Fibroblast of lung (primary cell): ENCODE results near the gene POLR2E. TPM values are rescaled to one million over a fixed set of nuclear protein-coding genes. Genes with fewer than 3 reads are reported as not detected.
A peak's percentile ranks its signal among the peaks of the same experiment; 100 is the strongest.

Source experiments
- DNase-seq, 2 donors: peaks; one replicate each; pipeline versions ENCODE4 v3.0.0 to v3.0.0-alpha.2; 2010; ENCODE audit warnings: low read depth in 2 of 2
- H2AFZ ChIP-seq: 2 replicates; pipeline ENCODE4 v1.5.1; 2012; ENCODE audit warnings: low read length, control low read depth, inconsistent platforms
- H3K27ac ChIP-seq: 2 replicates; pipeline ENCODE4 v1.5.1; 2011; ENCODE audit warnings: low read length, control low read depth; ENCODE audit not compliant: insufficient read depth
- H3K27me3 ChIP-seq: 2 replicates; pipeline ENCODE4 v1.5.1; 2011; ENCODE audit warnings: mild to moderate bottlenecking, low read length; ENCODE audit not compliant: control insufficient read depth, insufficient read depth
- H3K36me3 ChIP-seq: 2 replicates; pipeline ENCODE4 v1.5.1; 2011; ENCODE audit warnings: low read length; ENCODE audit not compliant: control insufficient read depth, insufficient read depth
- H3K4me1 ChIP-seq: 2 replicates; pipeline ENCODE4 v1.5.1; 2011; ENCODE audit warnings: low read length; ENCODE audit not compliant: control insufficient read depth, insufficient read depth; ENCODE audit errors: extremely low read depth
- H3K4me2 ChIP-seq: 2 replicates; pipeline ENCODE4 v1.5.1; 2011; ENCODE audit warnings: low read length, control low read depth; ENCODE audit not compliant: insufficient read depth; ENCODE audit errors: extremely low read depth
- H3K4me3 ChIP-seq, 4 experiments: fragments of 200-600 bp in 1 of 4; sonication (generic) in 1 of 4; replicated peaks in 1 of 4; 2 replicates each; pipeline ENCODE4 v1.5.1; 2011 to 2016; ENCODE audit warnings: low read length in 4 of 4, low read depth in 3 of 4, mild to moderate bottlenecking in 3 of 4, control low read depth in 2 of 4, inconsistent platforms in 1 of 4, mixed read lengths in 1 of 4; ENCODE audit not compliant: insufficient read depth in 1 of 4; ENCODE audit errors: control extremely low read depth in 1 of 4
- H3K79me2 ChIP-seq: 2 replicates; pipeline ENCODE4 v1.5.1; 2012; ENCODE audit warnings: mild to moderate bottlenecking, low read length, inconsistent platforms; ENCODE audit not compliant: control insufficient read depth, insufficient read depth
- H3K9ac ChIP-seq: 2 replicates; pipeline ENCODE4 v1.5.1; 2011; ENCODE audit warnings: mild to moderate bottlenecking, low read length, control low read depth; ENCODE audit not compliant: insufficient read depth
- H3K9me3 ChIP-seq: 2 replicates; pipeline ENCODE4 v1.5.1; 2012; ENCODE audit warnings: low read depth, low read length; ENCODE audit not compliant: control insufficient read depth, insufficient read depth
- H4K20me1 ChIP-seq: 2 replicates; pipeline ENCODE4 v1.5.1; 2011; ENCODE audit warnings: low read length; ENCODE audit not compliant: control insufficient read depth, insufficient read depth; ENCODE audit errors: extremely low read depth
- EZH2 ChIP-seq: IDR thresholded peaks from 2 replicates; pipeline ENCODE4 v1.5.1; 2012; ENCODE audit warnings: low read length, control low read depth, mild to moderate bottlenecking; ENCODE audit errors: missing control alignments
- polyA plus RNA-seq, 2 donors: library from polyadenylated mRNA; depleted of rRNA in 1 of 2; stranded (reverse) in 1 of 2; unstranded in 1 of 2; fragments of >200 nt; gene quantifications; 2 replicates each; pipeline ENCODE4 v1.2.1, GENCODE V29; 2011 to 2012; ENCODE audit warnings: missing spikeins in 1 of 2
- total RNA-seq: library from RNA; depleted of rRNA; stranded (reverse); fragments of >200 nt; gene quantifications from 2 replicates; pipeline ENCODE4 v1.2.1, GENCODE V29; 2014
- TF ChIP-seq, protein P1 (sequence below), 2 donors: IDR thresholded peaks in 1 of 2; conservative IDR thresholded peaks in 1 of 2; 1 replicate in 1 of 2; 2 replicates in 1 of 2; pipeline ENCODE4 v1.5.1; 2011 to 2012; ENCODE audit warnings: low read length in 2 of 2, control low read depth in 1 of 2, inconsistent platforms in 1 of 2, low read depth in 1 of 2, mild to moderate bottlenecking in 1 of 2

POLR2E gene
- total and polyA plus RNA-seq, 2 donors (not counting 1 experiment from before 2014, with no cell fraction given), result 55.2 to 130 TPM

DNA sequence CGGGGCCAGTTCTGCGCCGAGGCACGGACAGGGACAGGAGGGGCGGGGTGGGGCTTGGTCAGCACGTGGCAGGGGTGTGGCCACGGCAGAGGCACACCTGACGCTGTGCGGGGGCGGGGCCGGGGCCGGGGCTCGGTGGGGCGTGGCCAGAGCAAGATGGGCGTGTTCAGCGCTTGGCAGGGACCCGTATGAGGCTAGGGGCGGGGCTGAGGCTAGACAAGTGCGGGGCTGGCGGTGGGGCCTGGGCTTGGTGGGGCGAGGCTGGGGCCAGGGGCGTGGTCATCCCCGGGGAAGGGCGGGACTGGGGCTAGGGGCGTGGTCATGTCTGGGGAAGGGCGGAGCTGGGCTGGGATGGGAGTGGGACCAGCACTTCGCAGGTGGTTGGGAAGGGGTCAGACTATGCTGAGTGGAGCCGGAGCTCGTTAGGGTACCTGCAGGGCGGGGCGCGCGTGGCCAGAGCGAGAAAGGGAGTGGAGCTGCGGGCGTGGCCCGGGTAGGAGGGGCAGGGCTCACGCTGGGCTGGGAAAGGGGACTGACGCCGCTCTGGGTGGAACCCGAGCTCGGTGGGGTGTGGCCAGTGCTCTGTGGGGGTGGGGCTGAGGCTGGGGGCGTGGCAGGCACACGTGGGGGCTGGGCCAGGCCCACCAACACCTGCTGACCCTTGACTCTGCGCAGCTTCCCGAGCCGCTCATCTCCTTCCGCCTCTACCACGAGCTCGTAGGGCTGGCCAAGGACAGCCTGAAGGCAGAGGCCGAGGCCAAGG is 12.8 kb downstream of the POLR2E start:
- H3K27ac ChIP-seq, result no peak overlapping the region
- H3K27me3 ChIP-seq, result no peaks in the 10 kb centered on the region
- H3K36me3 ChIP-seq, result peaks cover 1% of the 10 kb centered on the region
- H2AFZ ChIP-seq, result no peak overlapping the region
- H3K9me3 ChIP-seq, result no peaks in the 10 kb centered on the region
- DNase-seq, result peak in 1 of 2 donors; percentile 18
- H3K4me1 ChIP-seq, result no peaks in the 10 kb centered on the region
- TF ChIP-seq, protein P1, sequence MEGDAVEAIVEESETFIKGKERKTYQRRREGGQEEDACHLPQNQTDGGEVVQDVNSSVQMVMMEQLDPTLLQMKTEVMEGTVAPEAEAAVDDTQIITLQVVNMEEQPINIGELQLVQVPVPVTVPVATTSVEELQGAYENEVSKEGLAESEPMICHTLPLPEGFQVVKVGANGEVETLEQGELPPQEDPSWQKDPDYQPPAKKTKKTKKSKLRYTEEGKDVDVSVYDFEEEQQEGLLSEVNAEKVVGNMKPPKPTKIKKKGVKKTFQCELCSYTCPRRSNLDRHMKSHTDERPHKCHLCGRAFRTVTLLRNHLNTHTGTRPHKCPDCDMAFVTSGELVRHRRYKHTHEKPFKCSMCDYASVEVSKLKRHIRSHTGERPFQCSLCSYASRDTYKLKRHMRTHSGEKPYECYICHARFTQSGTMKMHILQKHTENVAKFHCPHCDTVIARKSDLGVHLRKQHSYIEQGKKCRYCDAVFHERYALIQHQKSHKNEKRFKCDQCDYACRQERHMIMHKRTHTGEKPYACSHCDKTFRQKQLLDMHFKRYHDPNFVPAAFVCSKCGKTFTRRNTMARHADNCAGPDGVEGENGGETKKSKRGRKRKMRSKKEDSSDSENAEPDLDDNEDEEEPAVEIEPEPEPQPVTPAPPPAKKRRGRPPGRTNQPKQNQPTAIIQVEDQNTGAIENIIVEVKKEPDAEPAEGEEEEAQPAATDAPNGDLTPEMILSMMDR (conservative IDR thresholded peaks at IDR 0.05 in 1 of 2, IDR thresholded peaks at IDR 0.05 in 1 of 2; ENCODE audit: low read depth in 1 of 2, low read length in 2 of 2), result no peak
- TF ChIP-seq EZH2, result no peak
- H3K79me2 ChIP-seq, result no peaks in the 10 kb centered on the region
- H4K20me1 ChIP-seq, result no peaks in the 10 kb centered on the region
- H3K4me3 ChIP-seq, result no peak overlapping the region
- no peak overlapping the region for H3K9ac ChIP-seq
- no peak overlapping the region for H3K4me2 ChIP-seq

DNA sequence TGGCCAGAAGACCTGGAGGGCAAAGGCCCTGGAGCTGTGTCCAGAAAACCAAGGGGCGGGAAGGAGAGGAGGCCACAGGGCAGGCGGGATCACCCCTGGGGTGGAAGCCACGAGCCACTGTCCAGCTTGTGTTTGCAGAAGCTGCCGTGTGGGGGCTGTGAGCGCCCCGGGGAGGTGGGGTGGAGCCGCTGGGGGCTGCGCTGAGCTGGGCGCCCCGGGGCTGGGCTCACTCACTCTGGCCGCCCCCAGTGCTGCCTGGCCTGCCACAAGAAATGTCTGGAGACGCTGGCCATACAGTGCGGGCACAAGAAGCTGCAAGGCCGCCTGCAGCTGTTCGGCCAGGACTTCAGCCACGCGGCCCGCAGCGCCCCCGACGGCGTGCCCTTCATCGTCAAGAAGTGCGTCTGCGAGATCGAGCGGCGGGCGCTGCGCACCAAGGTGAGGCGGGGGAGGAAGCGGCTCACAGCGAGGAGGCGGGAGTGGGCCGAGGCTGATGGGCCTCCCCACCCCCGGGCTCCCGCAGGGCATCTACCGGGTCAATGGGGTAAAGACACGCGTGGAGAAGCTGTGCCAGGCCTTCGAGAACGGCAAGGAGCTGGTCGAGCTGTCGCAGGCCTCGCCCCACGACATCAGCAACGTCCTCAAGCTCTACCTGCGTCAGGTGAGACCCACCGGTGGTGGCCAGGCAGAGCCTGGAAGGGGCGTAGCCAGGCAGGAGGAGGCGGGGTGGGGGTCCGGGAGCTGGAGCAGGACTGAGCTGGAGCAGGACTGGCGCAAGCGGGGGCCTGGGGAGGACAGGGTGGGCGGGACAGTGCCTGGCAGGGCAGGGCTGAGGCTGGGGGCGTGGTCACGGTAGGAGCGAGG is 13.6 kb downstream of the POLR2E start:
- DNase-seq, result no peak
- Histone ChIP-seq H3K4me1 (no peaks in the 10 kb centered on the region), H3K79me2 (no peaks in the 10 kb centered on the region), H3K27me3 (no peaks in the 10 kb centered on the region), H3K4me2 (no peak overlapping the region), H3K27ac (no peak overlapping the region), H3K36me3 (no peaks in the 10 kb centered on the region), H3K4me3 (no peak overlapping the region), H2AFZ (no peak overlapping the region), H3K9me3 (no peaks in the 10 kb centered on the region), H3K9ac (no peak overlapping the region), H4K20me1 (no peaks in the 10 kb centered on the region)
- no peak for TF ChIP-seq EZH2
- TF ChIP-seq, protein P1 (conservative IDR thresholded peaks at IDR 0.05 in 1 of 2, IDR thresholded peaks at IDR 0.05 in 1 of 2; ENCODE audit: low read depth in 1 of 2, low read length in 2 of 2), result no peak
